ENCODE results near the gene SRCIN1.

Gene SRCIN1

GRCh38 chr17:38602956-38603785 is 2.6 kb downstream of the SRCIN1 start:
- peaks cover 30% of the 10 kb centered on the region for H3K27me3 ChIP-seq (ENCODE audit: low read depth, low read length)
- no peaks in the 10 kb centered on the region for H3K36me3 ChIP-seq (ENCODE audit: control insufficient read depth in 1 of 2, insufficient read depth in 2 of 2, low read length in 2 of 2)
- H3K27ac ChIP-seq (ENCODE audit: low read length): no peak overlapping the region
- no peak overlapping the region for H3K4me3 ChIP-seq (ENCODE audit: low read depth in 1 of 2, low read length in 2 of 2)
- peaks cover 0 to 39% of the 10 kb centered on the region in 2 donors for H3K4me1 ChIP-seq (ENCODE audit: control insufficient read depth in 1 of 2, insufficient read depth in 2 of 2, low read length in 2 of 2)
- H3K9me3 ChIP-seq (ENCODE audit: control insufficient read depth in 1 of 2, low read length in 2 of 2): no peaks in the 10 kb centered on the region

DNA sequence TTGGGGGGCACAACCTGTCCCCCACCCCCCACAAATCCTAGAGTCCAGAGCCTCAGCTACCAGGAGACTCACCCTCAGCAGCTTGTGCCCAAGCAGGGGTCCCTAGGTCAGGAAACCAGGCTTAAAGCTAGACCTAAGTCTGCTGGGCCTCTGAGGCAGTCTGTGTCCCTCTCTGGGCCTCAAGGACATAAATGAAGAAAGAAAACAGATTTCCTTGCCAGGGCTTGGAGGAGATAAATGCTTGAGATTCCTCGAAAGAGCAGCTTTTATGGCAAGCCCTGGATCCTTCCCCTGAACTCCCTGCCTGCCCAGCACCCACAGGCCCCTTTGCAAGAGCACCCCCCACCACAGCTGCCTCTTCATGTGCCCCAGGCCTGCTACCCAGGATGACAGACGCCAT is 3.3 kb downstream of the SRCIN1 start:
- H3K9me3 ChIP-seq (ENCODE audit: control insufficient read depth in 1 of 2, low read length in 2 of 2): no peaks in the 10 kb centered on the region
- no peaks in the 10 kb centered on the region for H3K36me3 ChIP-seq (ENCODE audit: control insufficient read depth in 1 of 2, insufficient read depth in 2 of 2, low read length in 2 of 2)
- no peak overlapping the region for H3K4me3 ChIP-seq (ENCODE audit: low read depth in 1 of 2, low read length in 2 of 2)
- peaks cover 0 to 38% of the 10 kb centered on the region in 2 donors for H3K4me1 ChIP-seq (ENCODE audit: control insufficient read depth in 1 of 2, insufficient read depth in 2 of 2, low read length in 2 of 2)
- no peak overlapping the region for H3K27ac ChIP-seq (ENCODE audit: low read length)
- H3K27me3 ChIP-seq (ENCODE audit: low read depth, low read length): peaks cover 30% of the 10 kb centered on the region

GRCh38 chr17:38601539-38602351 is 4.0 kb downstream of the SRCIN1 start:
- H3K4me3 ChIP-seq (ENCODE audit: low read depth in 1 of 2, low read length in 2 of 2): no peak overlapping the region
- H3K27ac ChIP-seq (ENCODE audit: low read length): no peak overlapping the region

DNA sequence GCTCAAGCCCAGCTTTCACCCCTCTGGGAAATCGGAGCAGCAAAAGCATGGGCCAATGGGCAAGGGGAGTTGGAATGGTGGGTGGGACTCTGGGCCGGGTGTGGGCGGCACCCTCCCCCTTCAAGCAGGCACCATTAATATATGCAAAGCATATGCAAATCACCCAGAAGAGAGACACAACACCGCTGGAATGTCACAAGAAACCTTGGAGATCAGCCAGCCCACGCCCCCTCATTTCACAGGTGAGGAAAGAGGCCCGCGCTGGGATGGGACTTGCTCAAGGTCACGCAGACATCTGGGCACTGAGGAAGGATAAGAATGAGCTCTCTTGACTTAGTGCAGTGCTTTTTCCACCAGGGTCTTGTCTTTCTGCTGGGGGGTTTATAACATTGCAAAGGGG is 4.8 kb downstream of the SRCIN1 start:
- peaks cover 0 to 22% of the 10 kb centered on the region in 2 donors for H3K4me1 ChIP-seq (ENCODE audit: control insufficient read depth in 1 of 2, insufficient read depth in 2 of 2, low read length in 2 of 2)
- no peak overlapping the region for H3K27ac ChIP-seq (ENCODE audit: low read length)
- H3K27me3 ChIP-seq (ENCODE audit: low read depth, low read length): peaks cover 21% of the 10 kb centered on the region
- H3K4me3 ChIP-seq (ENCODE audit: low read depth in 1 of 2, low read length in 2 of 2): no peak overlapping the region
- H3K36me3 ChIP-seq (ENCODE audit: control insufficient read depth in 1 of 2, insufficient read depth in 2 of 2, low read length in 2 of 2): no peaks in the 10 kb centered on the region
- H3K9me3 ChIP-seq (ENCODE audit: control insufficient read depth in 1 of 2, low read length in 2 of 2): no peaks in the 10 kb centered on the region

More at GRCh38 chr17:38601539-38602351, 4.0 kb downstream of the SRCIN1 start:
- Histone ChIP-seq H3K27me3 (ENCODE audit: low read depth, low read length) (peaks cover 24% of the 10 kb centered on the region), H3K9me3 (ENCODE audit: control insufficient read depth in 1 of 2, low read length in 2 of 2) (no peaks in the 10 kb centered on the region), H3K4me1 (ENCODE audit: control insufficient read depth in 1 of 2, insufficient read depth in 2 of 2, low read length in 2 of 2) (peaks cover 0 to 31% of the 10 kb centered on the region in 2 donors), H3K36me3 (ENCODE audit: control insufficient read depth in 1 of 2, insufficient read depth in 2 of 2, low read length in 2 of 2) (no peaks in the 10 kb centered on the region)

DNA sequence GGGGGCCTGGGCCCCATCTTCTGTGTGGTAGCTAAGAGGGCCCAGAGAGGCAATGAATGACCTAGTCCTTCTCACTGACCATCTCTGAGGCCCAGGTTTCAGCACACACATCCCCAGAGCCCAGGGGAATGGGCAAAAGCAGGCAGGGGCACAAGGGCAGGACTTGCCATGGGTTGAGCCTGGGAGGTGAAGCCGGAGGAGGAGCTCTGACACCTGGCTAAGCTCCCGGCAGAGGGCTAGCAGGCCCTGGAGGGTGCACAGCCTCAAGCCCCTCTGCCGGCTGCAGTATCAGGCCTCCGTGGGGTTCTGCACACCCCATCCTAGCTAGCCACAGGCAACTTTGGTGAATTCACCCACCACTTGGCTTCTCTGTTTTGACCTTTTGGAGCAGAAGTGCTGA is 5.3 kb downstream of the SRCIN1 start:
- H3K4me1 ChIP-seq (ENCODE audit: control insufficient read depth in 1 of 2, insufficient read depth in 2 of 2, low read length in 2 of 2): peaks cover 0 to 22% of the 10 kb centered on the region in 2 donors
- peaks cover 25% of the 10 kb centered on the region for H3K27me3 ChIP-seq (ENCODE audit: low read depth, low read length)
- H3K36me3 ChIP-seq (ENCODE audit: control insufficient read depth in 1 of 2, insufficient read depth in 2 of 2, low read length in 2 of 2): no peaks in the 10 kb centered on the region
- no peak overlapping the region for H3K4me3 ChIP-seq (ENCODE audit: low read depth in 1 of 2, low read length in 2 of 2)
- H3K9me3 ChIP-seq (ENCODE audit: control insufficient read depth in 1 of 2, low read length in 2 of 2): no peaks in the 10 kb centered on the region
- no peak overlapping the region for H3K27ac ChIP-seq (ENCODE audit: low read length)

GRCh38 chr17:38599398-38599856 is 6.3 kb downstream of the SRCIN1 start:
- Histone ChIP-seq H3K4me3 (ENCODE audit: low read depth in 1 of 2, low read length in 2 of 2) (no peak overlapping the region), H3K27ac (ENCODE audit: low read length) (no peak overlapping the region), H3K36me3 (ENCODE audit: control insufficient read depth in 1 of 2, insufficient read depth in 2 of 2, low read length in 2 of 2) (no peaks in the 10 kb centered on the region), H3K4me1 (ENCODE audit: control insufficient read depth in 1 of 2, insufficient read depth in 2 of 2, low read length in 2 of 2) (peaks cover 0 to 18% of the 10 kb centered on the region in 2 donors), H3K27me3 (ENCODE audit: low read depth, low read length) (peaks cover 21% of the 10 kb centered on the region), H3K9me3 (ENCODE audit: control insufficient read depth in 1 of 2, low read length in 2 of 2) (no peaks in the 10 kb centered on the region)

DNA sequence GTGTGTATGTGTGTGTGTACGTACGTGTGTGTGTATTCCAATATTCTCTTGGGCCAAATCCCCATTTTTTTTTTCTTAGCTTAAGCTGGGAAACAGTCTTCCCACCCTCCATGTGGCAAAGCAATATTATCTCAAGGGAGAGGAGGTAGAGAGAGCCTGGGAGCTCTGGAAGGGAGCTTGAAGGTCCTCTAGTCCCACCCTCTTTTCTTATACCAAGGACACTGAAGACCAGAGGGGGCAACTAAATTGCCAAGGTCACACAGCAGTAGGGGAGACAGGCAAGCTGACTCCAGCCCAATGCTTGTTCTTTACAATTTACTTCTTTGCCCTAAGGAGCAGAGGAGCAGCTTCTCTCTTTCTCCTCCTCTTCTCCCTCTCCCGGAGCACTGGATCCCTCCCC is 6.8 kb downstream of the SRCIN1 start:
- peaks cover 21% of the 10 kb centered on the region for H3K27me3 ChIP-seq (ENCODE audit: low read depth, low read length)
- H3K4me1 ChIP-seq (ENCODE audit: control insufficient read depth in 1 of 2, insufficient read depth in 2 of 2, low read length in 2 of 2): peaks cover 0 to 18% of the 10 kb centered on the region in 2 donors
- H3K27ac ChIP-seq (ENCODE audit: low read length): no peak overlapping the region
- no peaks in the 10 kb centered on the region for H3K9me3 ChIP-seq (ENCODE audit: control insufficient read depth in 1 of 2, low read length in 2 of 2)
- no peaks in the 10 kb centered on the region for H3K36me3 ChIP-seq (ENCODE audit: control insufficient read depth in 1 of 2, insufficient read depth in 2 of 2, low read length in 2 of 2)
- H3K4me3 ChIP-seq (ENCODE audit: low read depth in 1 of 2, low read length in 2 of 2): no peak overlapping the region

GRCh38 chr17:38598536-38598935 is 7.2 kb downstream of the SRCIN1 start:
- H3K36me3 ChIP-seq (ENCODE audit: control insufficient read depth in 1 of 2, insufficient read depth in 2 of 2, low read length in 2 of 2): no peaks in the 10 kb centered on the region
- no peak overlapping the region for H3K4me3 ChIP-seq (ENCODE audit: low read depth in 1 of 2, low read length in 2 of 2)
- H3K4me1 ChIP-seq (ENCODE audit: control insufficient read depth in 1 of 2, insufficient read depth in 2 of 2, low read length in 2 of 2): peaks cover 0 to 18% of the 10 kb centered on the region in 2 donors
- H3K9me3 ChIP-seq (ENCODE audit: control insufficient read depth in 1 of 2, low read length in 2 of 2): no peaks in the 10 kb centered on the region
- H3K27me3 ChIP-seq (ENCODE audit: low read depth, low read length): peaks cover 21% of the 10 kb centered on the region
- no peak overlapping the region for H3K27ac ChIP-seq (ENCODE audit: low read length)

DNA sequence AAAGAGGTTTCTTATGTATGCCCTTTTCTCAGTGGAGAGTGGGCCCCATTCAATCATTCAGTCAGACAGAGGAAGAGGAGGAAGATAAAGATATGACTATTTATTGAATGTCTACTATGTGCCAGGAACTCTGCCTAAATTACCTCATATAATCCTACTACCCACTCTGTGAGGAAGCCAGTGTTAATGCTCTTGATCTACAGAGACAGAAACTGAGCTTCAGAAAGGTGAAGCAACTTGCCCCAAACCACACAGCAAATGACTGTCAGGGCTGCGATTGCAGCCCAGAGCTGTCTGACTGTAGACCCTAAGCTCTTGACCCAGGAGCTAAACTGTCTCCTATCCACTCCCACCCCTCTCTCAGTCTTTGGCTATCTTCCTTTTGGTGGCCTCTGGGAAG is 8.4 kb downstream of the SRCIN1 start:
- Histone ChIP-seq H3K27me3 (ENCODE audit: low read depth, low read length) (peaks cover 22% of the 10 kb centered on the region), H3K9me3 (ENCODE audit: control insufficient read depth in 1 of 2, low read length in 2 of 2) (no peaks in the 10 kb centered on the region), H3K4me3 (ENCODE audit: low read depth in 1 of 2, low read length in 2 of 2) (no peak overlapping the region), H3K36me3 (ENCODE audit: control insufficient read depth in 1 of 2, insufficient read depth in 2 of 2, low read length in 2 of 2) (no peaks in the 10 kb centered on the region), H3K27ac (ENCODE audit: low read length) (no peak overlapping the region), H3K4me1 (ENCODE audit: control insufficient read depth in 1 of 2, insufficient read depth in 2 of 2, low read length in 2 of 2) (peaks cover 0 to 13% of the 10 kb centered on the region in 2 donors)

- Histone ChIP-seq H3K36me3 (ENCODE audit: control insufficient read depth in 1 of 2, insufficient read depth in 2 of 2, low read length in 2 of 2) (no peaks in the 10 kb centered on the region), H3K4me1 (ENCODE audit: control insufficient read depth in 1 of 2, insufficient read depth in 2 of 2, low read length in 2 of 2) (peaks cover 0 to 6% of the 10 kb centered on the region in 2 donors), H3K4me3 (ENCODE audit: low read depth in 1 of 2, low read length in 2 of 2) (no peak overlapping the region), H3K27me3 (ENCODE audit: low read depth, low read length) (peaks cover 20% of the 10 kb centered on the region), H3K27ac (ENCODE audit: low read length) (no peak overlapping the region), H3K9me3 (ENCODE audit: control insufficient read depth in 1 of 2, low read length in 2 of 2) (no peaks in the 10 kb centered on the region)
Measured at GRCh38 chr17:38596651-38597050, 9.1 kb downstream of the SRCIN1 start.

DNA sequence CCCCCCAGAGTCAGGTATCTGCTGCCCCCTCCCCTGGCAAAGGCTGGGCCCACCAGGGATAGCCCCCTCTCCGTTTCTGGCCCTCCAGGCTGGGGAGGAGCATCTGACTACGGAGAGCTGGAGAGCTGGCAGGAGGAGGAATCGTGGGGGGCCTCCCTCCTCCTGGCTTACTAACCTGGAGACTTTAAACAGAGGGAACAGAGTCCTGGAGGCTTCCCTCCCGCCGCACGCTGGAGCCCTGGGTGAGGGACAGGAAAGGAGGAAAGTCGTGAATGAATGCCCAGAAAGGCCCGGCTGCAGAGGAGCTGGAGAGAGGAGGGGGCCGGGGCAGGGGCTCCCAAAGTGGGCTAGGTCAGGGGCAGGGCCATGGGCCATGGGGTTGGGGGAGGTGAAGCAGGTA is 9.9 kb downstream of the SRCIN1 start:
- Histone ChIP-seq H3K27ac (ENCODE audit: low read length) (no peak overlapping the region), H3K4me1 (ENCODE audit: control insufficient read depth in 1 of 2, insufficient read depth in 2 of 2, low read length in 2 of 2) (peaks cover 4 to 5% of the 10 kb centered on the region in 2 donors), H3K27me3 (ENCODE audit: low read depth, low read length) (peaks cover 20% of the 10 kb centered on the region), H3K4me3 (ENCODE audit: low read depth in 1 of 2, low read length in 2 of 2) (no peak overlapping the region), H3K9me3 (ENCODE audit: control insufficient read depth in 1 of 2, low read length in 2 of 2) (no peaks in the 10 kb centered on the region), H3K36me3 (ENCODE audit: control insufficient read depth in 1 of 2, insufficient read depth in 2 of 2, low read length in 2 of 2) (no peaks in the 10 kb centered on the region)

Measured in muscle layer of duodenum (tissue), 2 donors.